DMS 273 treated with DMSO at 0.1 percent for 48 hours (cell line): Measurements from ENCODE around the gene ADGRG3.
A peak's percentile ranks its signal among the peaks of the same experiment; 100 is the strongest.

Experiments used
- DNase-seq: peaks from one replicate; lab custom pipeline; 2025; lab: John Stamatoyannopoulos, UW

Gene ADGRG3

DNA sequence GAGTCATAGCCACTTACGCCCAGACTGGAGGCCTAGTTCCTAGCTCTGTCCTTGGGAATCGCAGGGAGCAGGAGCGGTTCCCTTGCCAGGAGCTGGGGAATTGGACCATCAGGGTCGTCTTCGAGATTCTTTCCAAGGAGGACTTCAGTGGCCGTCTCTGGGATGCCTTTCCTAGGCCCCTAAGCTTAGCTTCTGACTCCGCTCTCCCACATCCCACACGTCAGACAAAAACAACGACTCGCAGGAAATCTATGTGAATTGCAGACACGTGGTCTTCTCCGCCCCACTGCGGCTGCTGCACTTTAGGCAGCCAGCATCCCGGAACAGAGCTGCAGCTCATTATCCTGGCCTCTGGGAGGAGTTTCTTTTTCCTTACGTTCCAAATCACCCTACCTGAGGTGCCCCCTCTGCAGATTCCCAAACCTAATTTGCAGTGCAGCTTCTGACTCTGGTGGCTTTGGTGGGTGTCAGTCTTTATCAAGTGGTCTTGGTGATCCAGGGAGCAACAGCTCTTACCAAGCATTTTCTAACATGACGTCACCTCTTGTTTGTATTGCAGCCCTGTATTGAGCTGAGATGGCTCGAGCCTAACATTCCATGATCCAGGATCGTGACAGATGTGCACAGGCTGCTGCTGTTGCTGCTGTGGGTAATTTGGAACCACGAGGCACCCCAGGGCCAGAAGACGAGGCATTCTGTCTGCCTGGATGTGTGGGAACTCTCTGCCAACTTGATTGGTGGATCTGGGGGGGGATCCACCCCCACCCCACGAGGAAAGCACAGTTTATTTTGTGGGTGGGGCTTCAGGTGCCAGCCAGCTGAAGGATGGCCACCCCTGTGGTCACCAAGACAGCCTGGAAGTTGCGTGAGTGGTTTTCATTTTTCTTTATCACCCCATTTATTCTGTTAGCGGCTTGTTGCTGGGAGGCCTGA, 68.6 kb downstream of the ADGRG3 start:
- DNase-seq, result peak; percentile 56

DNA sequence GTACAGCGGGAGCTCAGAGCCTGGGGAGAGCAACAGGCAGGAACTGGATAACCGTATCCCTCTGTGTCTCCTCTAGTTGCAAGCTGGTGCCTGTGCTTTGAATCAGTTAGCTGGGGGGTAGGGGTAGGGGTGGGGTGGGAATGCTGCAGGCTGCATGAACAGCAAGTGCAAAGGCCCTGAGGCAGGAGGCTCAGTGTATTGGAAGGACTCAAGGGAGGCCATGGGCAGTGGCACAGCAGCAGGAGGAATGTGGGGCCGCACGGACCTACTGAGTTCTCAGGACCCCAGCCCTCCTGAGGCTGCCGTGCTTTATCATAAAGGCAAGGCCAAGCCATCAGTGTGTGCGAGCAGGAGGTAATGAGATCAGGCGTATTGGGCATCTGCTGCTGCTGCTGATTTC, 70.7 kb downstream of the ADGRG3 start:
- no peak for DNase-seq
